ENCODE measurements around the gene CCDC112. TPM values are rescaled to one million over a fixed set of nuclear protein-coding genes. Genes with fewer than 3 reads are reported as not detected.

Gene CCDC112
- total and polyA plus RNA-seq, 9 of the 15 experiments (the other 6 are each of a cell fraction or from before 2014, with no cell fraction given): 3.3 to 15.3 (median 7.4) TPM

GRCh38 chr5:115296124-115297022 is at the start of gene CCDC112 (continued):
- TF ChIP-seq CHAMP1 (IDR thresholded peaks at IDR 0.05): no peak
- no peak for TF ChIP-seq ZNF263 (CRISPR knock-in tag; IDR thresholded peaks at IDR 0.05; ENCODE audit: borderline replicate concordance)
- TF ChIP-seq TCF7L2 (IDR thresholded peaks at IDR 0.05; ENCODE audit: low read depth, low read length): no peak
- TF ChIP-seq ZNF24 (IDR thresholded peaks at IDR 0.05): no peak
- TF ChIP-seq SP1 (CRISPR knock-in tag; IDR thresholded peaks at IDR 0.05): no peak
- no peak for TF ChIP-seq ZBTB40 (IDR thresholded peaks at IDR 0.05)
- peak; percentile 14; the same call in 1 of the 2 replicates for TF ChIP-seq ZBTB40 (CRISPR knock-in tag; IDR thresholded peaks at IDR 0.05)
- TF ChIP-seq MAFK (IDR thresholded peaks at IDR 0.05; ENCODE audit: low read length): no peak
- no peak for TF ChIP-seq SAP30 (IDR thresholded peaks at IDR 0.05; ENCODE audit: borderline replicate concordance, insufficient read depth, low read depth, low read length, poor library complexity, severe bottlenecking)
- TF ChIP-seq IRF1 (CRISPR knock-in tag; IDR thresholded peaks at IDR 0.05; ENCODE audit: borderline replicate concordance): no peak
- TF ChIP-seq STAT5A (IDR thresholded peaks at IDR 0.05; ENCODE audit: borderline replicate concordance, low read length): no peak
- TF ChIP-seq, protein P1, sequence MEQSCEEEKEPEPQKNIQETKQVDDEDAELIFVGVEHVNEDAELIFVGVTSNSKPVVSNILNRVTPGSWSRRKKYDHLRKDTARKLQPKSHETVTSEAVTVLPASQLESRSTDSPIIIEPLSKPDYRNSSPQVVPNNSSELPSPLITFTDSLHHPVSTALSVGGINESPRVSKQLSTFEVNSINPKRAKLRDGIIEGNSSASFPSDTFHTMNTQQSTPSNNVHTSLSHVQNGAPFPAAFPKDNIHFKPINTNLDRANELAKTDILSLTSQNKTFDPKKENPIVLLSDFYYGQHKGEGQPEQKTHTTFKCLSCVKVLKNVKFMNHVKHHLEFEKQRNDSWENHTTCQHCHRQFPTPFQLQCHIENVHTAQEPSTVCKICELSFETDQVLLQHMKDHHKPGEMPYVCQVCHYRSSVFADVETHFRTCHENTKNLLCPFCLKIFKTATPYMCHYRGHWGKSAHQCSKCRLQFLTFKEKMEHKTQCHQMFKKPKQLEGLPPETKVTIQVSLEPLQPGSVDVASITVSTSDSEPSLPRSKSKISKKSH (CRISPR knock-in tag; IDR thresholded peaks at IDR 0.05): no peak
- no peak for TF ChIP-seq ZNF143 (CRISPR knock-in tag; IDR thresholded peaks at IDR 0.05)

All from K562 (cell line).